Measurements from ENCODE around the gene SH2D1A.

DNA sequence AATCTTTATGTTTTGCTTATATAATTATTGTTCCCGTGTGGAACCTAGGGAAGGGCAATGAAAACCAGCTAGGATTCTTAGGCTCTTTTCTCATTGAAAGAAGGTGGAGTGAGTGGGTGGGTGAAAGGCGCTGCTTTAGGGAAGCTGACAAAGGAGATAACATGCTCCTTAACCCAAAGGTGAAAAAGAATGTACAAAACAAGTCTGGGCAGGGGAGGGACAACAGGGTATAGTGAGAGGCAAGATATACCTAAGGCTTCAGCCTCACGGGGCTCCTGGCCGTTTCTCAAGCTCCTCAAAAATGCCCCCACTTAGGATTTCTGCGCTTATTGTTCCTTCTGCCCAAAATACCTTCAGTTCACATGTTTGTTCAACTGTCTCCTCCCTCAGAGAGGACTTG, 1.8 kb downstream of the SH2D1A start:
- TF ChIP-seq, protein P1, sequence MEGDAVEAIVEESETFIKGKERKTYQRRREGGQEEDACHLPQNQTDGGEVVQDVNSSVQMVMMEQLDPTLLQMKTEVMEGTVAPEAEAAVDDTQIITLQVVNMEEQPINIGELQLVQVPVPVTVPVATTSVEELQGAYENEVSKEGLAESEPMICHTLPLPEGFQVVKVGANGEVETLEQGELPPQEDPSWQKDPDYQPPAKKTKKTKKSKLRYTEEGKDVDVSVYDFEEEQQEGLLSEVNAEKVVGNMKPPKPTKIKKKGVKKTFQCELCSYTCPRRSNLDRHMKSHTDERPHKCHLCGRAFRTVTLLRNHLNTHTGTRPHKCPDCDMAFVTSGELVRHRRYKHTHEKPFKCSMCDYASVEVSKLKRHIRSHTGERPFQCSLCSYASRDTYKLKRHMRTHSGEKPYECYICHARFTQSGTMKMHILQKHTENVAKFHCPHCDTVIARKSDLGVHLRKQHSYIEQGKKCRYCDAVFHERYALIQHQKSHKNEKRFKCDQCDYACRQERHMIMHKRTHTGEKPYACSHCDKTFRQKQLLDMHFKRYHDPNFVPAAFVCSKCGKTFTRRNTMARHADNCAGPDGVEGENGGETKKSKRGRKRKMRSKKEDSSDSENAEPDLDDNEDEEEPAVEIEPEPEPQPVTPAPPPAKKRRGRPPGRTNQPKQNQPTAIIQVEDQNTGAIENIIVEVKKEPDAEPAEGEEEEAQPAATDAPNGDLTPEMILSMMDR (IDR thresholded peaks at IDR 0.05): no peak
- no peak for TF ChIP-seq POLR2A (IDR thresholded peaks at IDR 0.05)
